Measurements from ENCODE around the gene LYVE1.

DNA sequence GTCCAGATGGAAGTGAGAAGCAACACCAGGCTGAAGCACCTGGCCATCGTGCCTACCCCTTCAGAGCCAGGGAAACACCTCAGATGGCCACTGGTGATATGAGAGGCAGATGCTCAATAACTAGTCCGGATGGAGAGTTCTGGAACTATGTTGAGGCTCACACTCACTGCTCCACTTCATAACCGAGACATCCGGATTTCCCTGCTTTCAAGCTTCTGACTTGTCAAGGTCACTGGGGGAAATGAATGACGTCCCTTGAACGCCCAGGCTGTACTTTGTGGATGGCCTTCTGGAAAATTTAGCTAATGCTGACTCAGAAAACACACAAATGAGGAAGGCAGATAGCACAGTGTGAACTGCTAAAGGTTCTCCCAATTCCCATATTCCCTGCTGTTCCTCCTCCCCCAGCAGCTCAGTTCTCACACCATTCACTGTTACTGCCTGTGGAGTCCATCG is at the start of gene LYVE1:
- TF ChIP-seq, protein P1, sequence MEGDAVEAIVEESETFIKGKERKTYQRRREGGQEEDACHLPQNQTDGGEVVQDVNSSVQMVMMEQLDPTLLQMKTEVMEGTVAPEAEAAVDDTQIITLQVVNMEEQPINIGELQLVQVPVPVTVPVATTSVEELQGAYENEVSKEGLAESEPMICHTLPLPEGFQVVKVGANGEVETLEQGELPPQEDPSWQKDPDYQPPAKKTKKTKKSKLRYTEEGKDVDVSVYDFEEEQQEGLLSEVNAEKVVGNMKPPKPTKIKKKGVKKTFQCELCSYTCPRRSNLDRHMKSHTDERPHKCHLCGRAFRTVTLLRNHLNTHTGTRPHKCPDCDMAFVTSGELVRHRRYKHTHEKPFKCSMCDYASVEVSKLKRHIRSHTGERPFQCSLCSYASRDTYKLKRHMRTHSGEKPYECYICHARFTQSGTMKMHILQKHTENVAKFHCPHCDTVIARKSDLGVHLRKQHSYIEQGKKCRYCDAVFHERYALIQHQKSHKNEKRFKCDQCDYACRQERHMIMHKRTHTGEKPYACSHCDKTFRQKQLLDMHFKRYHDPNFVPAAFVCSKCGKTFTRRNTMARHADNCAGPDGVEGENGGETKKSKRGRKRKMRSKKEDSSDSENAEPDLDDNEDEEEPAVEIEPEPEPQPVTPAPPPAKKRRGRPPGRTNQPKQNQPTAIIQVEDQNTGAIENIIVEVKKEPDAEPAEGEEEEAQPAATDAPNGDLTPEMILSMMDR (IDR thresholded peaks at IDR 0.05), result no peak
- no peak for TF ChIP-seq POLR2A (IDR thresholded peaks at IDR 0.05)
